Small intestine (tissue), 7 donors: Measurements from ENCODE around the gene MYLK4. TPM values are rescaled to one million over a fixed set of nuclear protein-coding genes. Genes with fewer than 3 reads are reported as not detected.

ENCODE experiments used
- DNase-seq, 2 donors: peaks; one replicate each; pipeline versions ENCODE4 v3.0.0 to v3.0.0-alpha.2; 2013
- FAIRE-seq: peaks from 2 replicates; lab custom pipeline; 2012; peaks lifted over from hg19 to GRCh38; lab: Jason Lieb, UNC
- H3K27ac ChIP-seq, 3 donors: one replicate each; pipeline ENCODE4 v1.5.1; 2013; ENCODE audit warnings: low read length in 2 of 3, mild to moderate bottlenecking in 2 of 3, control low read depth in 1 of 3, inconsistent platforms in 1 of 3, low read depth in 1 of 3, moderate library complexity in 1 of 3
- H3K27me3 ChIP-seq, 3 donors: one replicate each; pipeline ENCODE4 v1.6.1; 2013; ENCODE audit warnings: low read length in 3 of 3, inconsistent platforms in 1 of 3; ENCODE audit not compliant: control insufficient read depth in 3 of 3, insufficient read depth in 3 of 3
- H3K36me3 ChIP-seq, 3 donors: one replicate each; pipeline ENCODE4 v1.6.1; 2013; ENCODE audit warnings: low read length in 3 of 3, inconsistent platforms in 1 of 3, low read depth in 1 of 3, mild to moderate bottlenecking in 1 of 3, moderate library complexity in 1 of 3; ENCODE audit not compliant: control insufficient read depth in 3 of 3, insufficient read depth in 2 of 3
- H3K4me1 ChIP-seq, 3 donors: one replicate each; pipeline ENCODE4 v1.6.1; 2013; ENCODE audit warnings: low read length in 2 of 3, inconsistent platforms in 1 of 3, low read depth in 1 of 3, mild to moderate bottlenecking in 1 of 3, moderate library complexity in 1 of 3; ENCODE audit not compliant: control insufficient read depth in 3 of 3, insufficient read depth in 2 of 3
- H3K4me3 ChIP-seq, 3 donors: one replicate each; pipeline ENCODE4 v1.5.1; 2013; ENCODE audit warnings: low read length in 3 of 3, control low read depth in 1 of 3, inconsistent platforms in 1 of 3, low read depth in 1 of 3, mild to moderate bottlenecking in 1 of 3, moderate library complexity in 1 of 3
- H3K9me3 ChIP-seq, 2 donors: one replicate each; pipeline ENCODE4 v1.6.1; 2013; ENCODE audit warnings: low read depth in 1 of 2, low read length in 1 of 2; ENCODE audit not compliant: control insufficient read depth in 2 of 2, insufficient read depth in 1 of 2
- WGBS, 3 donors: extraction: QIAGEN DNeasy Blood & Tissue Kit; methylation state at CpG; one replicate each; pipeline ENCODE4 v1.1.7; 2013; 5-methylcytosine and 5-hydroxymethylcytosine counted together
- polyA plus RNA-seq, 4 donors: library from polyadenylated mRNA; stranded (reverse) in 3 of 4; unstranded in 1 of 4; fragments of 200-250 nt in 3 of 4; fragments of 120-200 nt in 1 of 4; gene quantifications; one replicate each; pipeline versions ENCODE4 v1.2.1 to v1.2.3, GENCODE V29; 2013
- donor health status: healthy with polysubstance abuse.
- donor health status: control.
- donor health status: control.
- donor health status: Bipolar disorder and iron deficiency.
- donor health status: healthy.

The MYLK4 gene
- polyA plus RNA-seq, 4 donors = under 0.01 to 0.37 (median 0.32) TPM

DNA sequence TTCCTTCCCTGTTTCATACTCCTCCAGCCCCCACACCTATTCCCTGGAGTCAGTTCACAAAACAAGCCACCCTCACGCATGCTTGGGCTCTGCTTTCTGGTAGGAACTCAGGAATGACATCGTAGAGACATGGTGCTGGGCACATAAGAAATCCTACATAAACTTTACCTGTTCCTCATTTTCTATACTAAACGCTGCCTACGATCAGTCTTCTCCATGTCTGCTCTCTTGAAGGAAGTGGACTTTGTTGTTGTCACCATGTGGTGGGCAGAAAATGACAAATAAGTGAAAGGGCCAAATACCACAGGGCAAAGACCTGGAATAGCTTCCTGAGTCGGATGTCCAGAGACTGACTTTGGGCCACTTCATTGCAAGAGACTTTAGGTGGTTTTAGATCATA, 10.1 kb downstream of the MYLK4 start:
- WGBS, 3 donors = 84 to 96% (median 88%) methylated on average over 5 of the region's 5 CpGs
- no peak overlapping the region for H3K27ac ChIP-seq
- no peak for FAIRE-seq
- no peaks in the 10 kb centered on the region for H3K4me1 ChIP-seq
- no peak overlapping the region for H3K4me3 ChIP-seq
- H3K9me3 ChIP-seq = no peaks in the 10 kb centered on the region
- DNase-seq = no peak
- H3K27me3 ChIP-seq = no peaks in the 10 kb centered on the region
- no peaks in the 10 kb centered on the region for H3K36me3 ChIP-seq

DNA sequence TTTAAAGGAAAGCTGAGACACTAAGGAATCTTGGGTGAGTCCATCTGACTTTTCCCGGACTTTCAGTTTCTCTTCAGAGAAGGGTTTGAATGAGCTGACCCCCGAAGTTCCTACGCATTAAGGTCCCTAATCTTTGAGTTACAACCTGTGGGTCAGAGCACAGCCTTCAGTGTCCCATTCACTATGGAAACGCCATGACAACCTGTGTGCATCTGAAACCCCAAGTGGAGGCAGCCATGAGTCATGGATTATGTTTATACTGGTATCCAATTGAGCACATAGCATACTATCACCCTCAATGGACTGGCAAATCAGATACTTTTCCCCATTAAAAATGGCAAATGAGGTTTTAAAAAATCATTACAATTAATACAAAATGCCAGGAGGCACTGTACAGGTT, 11.4 kb downstream of the MYLK4 start:
- Histone ChIP-seq H3K4me1 (no peaks in the 10 kb centered on the region), H3K9me3 (no peaks in the 10 kb centered on the region), H3K4me3 (no peak overlapping the region), H3K27ac (no peak overlapping the region), H3K27me3 (no peaks in the 10 kb centered on the region), H3K36me3 (no peaks in the 10 kb centered on the region)
- DNase-seq (no peak), FAIRE-seq (no peak)
- 73 to 87% (median 80%) methylated on average over 4 of the region's 4 CpGs for WGBS, 3 donors

DNA sequence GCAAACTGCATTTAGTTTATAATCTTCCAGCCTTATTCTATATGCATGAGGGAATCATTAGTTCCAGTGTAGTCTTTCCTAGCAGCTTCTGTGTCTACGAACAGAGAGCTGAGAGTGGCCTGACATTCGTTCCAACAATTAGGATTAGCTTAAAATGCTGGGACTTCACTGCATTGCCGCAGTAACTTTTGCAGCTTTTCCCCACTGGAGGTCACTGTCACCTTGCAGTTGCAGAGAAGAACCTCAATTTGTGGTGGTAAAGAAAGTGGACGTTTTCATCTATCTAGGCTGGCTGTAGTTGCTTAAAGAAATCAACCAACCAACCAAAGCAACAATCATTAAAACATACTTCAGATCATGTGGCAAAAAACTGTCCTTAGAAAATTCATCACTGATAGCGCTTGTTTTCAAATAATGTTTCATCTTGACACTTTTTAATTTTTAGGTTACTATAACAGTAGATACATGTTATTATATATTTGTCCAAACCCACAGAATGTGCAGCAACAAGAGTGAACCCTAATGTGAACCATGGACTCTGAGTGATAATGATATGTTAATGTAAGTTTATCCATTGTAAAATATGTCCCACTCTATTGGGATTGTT, 12.2 kb downstream of the MYLK4 start:
- Histone ChIP-seq H3K4me3 (no peak overlapping the region), H3K4me1 (no peaks in the 10 kb centered on the region), H3K27me3 (no peaks in the 10 kb centered on the region), H3K36me3 (no peaks in the 10 kb centered on the region), H3K9me3 (no peaks in the 10 kb centered on the region), H3K27ac (no peak overlapping the region)
- FAIRE-seq (no peak), DNase-seq (peak; percentile 41 to 59)
- WGBS, 3 donors = 27 to 32% (median 27%) methylated on average over 5 of the region's 5 CpGs

DNA sequence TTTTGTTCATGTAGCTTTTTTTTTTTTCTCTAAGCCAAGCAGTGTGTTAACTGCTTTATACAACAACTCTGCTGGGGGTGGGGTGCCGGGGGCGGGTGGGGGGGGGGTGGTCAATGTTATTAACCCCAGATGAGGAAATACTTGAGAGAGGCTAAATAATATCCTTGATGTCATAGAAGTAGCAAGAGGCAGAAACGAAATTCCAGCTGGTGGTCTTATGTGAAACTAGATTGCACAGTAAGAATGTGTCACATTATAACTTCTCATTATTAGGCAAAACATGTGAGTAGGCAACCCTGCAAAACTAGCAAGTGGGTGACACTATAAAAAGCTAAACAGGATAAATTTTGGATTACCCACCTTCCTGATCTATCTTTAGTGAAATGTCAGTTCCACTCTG, 12.8 kb downstream of the MYLK4 start:
- FAIRE-seq (no peak), DNase-seq (no peak)
- Histone ChIP-seq H3K27me3 (no peaks in the 10 kb centered on the region), H3K4me3 (no peak overlapping the region), H3K9me3 (no peaks in the 10 kb centered on the region), H3K36me3 (no peaks in the 10 kb centered on the region), H3K27ac (no peak overlapping the region), H3K4me1 (no peaks in the 10 kb centered on the region)
- 52 to 58% (median 53%) methylated on average over 3 of the region's 3 CpGs for WGBS, 3 donors

DNA sequence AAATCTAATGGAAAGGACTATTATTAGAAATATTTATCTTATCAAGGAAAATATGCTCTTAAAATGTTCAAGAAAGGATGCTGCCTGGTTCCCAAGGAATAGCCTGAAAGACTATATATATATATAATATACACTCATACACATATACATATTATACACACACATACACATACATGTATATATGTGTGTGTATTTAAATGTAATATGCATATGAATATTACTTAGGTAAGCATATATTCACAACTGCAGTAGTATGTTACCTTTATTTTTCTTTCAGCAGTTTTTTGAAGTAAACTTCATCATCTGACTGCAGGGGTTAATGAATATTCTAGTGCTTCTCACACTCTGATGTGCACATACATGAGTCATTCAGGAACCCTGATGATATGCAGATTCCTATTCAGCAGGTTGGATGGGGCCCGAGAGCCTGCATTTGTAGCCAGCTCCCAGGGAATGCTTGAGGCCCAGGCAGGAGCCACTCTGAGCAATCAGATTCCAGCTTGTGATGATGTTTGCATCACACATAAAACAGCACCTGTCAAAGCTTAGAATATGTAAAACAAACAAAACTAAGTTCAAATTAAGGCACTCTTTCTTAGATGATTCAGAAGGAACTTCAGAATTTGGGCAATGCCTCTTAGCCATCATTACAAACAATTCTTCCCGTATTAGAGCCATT, 16.1 kb downstream of the MYLK4 start:
- H3K27ac ChIP-seq = no peak overlapping the region
- no peaks in the 10 kb centered on the region for H3K9me3 ChIP-seq
- FAIRE-seq (no peak), DNase-seq (no peak)
- no peak overlapping the region for H3K4me3 ChIP-seq
- no peaks in the 10 kb centered on the region for H3K4me1 ChIP-seq
- 78 to 90% (median 87%) methylated on average over 2 of the region's 2 CpGs for WGBS, 3 donors
- H3K27me3 ChIP-seq = no peaks in the 10 kb centered on the region
- H3K36me3 ChIP-seq = no peaks in the 10 kb centered on the region

DNA sequence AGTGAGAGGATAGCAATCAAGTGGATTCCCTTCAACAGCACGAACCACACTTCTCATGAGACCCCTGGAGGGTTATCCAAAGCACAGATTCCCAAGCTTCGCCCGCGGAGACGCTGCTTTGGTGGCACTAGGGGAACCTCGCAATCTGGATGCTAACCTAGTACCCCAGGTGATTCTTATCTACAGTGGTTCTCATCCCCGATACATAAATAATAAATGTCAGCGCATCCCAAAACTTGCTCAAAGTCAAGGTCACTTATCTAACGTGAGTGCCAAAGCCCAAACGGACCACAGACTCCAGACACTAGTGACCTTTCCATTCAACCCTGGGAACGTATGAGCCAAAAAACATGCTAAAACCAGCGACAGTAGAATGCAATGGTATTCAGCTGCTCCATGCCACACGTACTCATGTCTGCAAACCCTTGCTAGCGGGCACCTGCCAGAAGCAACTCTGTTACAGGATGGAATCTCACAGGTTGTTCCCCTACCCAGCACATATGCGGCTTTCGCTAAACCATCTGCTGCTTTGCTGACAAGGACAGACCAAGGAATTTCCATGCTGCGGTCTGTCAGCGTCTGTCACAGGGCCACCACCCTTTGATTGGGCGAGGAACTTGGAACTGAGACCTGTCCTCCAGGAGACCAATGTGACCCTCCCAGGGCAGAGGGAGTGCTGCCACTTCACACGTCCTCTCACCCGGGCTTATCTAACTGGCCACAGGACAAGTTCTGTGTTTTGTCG, 16.8 kb downstream of the MYLK4 start:
- FAIRE-seq = no peak

DNA sequence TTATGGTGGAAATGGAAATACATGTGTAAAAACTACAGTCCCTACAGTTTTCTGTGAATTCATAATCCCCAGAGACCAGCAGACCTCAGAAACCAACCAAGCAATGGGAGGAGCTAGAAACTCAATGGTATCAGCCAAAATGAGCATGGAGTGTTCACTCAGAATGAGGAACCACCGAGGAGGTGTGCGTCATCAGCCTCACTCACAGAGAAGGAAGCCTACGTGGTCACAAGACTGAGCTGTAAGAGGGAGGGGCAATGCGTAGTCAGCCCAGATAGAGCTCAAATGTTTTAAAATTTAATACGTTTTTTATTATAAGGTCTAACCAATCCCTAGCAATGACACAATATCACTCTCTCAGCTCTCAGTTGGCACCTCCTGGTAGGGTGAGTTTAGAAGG, 17.4 kb downstream of the MYLK4 start:
- FAIRE-seq (no peak), DNase-seq (peak in 1 of 2 donors; percentile 3)
- no peaks in the 10 kb centered on the region for H3K4me1 ChIP-seq
- H3K9me3 ChIP-seq = no peaks in the 10 kb centered on the region
- H3K27me3 ChIP-seq = no peaks in the 10 kb centered on the region
- WGBS, 3 donors = 77 to 82% (median 77%) methylated on average over 5 of the region's 5 CpGs
- H3K36me3 ChIP-seq = no peaks in the 10 kb centered on the region
- H3K27ac ChIP-seq = no peak overlapping the region
- no peak overlapping the region for H3K4me3 ChIP-seq

More for the DNA sequence above, 16.8 kb downstream of the MYLK4 start:
- 83 to 89% (median 89%) methylated on average over 22 of the region's 22 CpGs for WGBS, 3 donors
- Histone ChIP-seq H3K36me3 (no peaks in the 10 kb centered on the region), H3K4me3 (no peak overlapping the region), H3K4me1 (no peaks in the 10 kb centered on the region), H3K9me3 (no peaks in the 10 kb centered on the region), H3K27ac (no peak overlapping the region), H3K27me3 (no peaks in the 10 kb centered on the region)
- DNase-seq = no peak

DNA sequence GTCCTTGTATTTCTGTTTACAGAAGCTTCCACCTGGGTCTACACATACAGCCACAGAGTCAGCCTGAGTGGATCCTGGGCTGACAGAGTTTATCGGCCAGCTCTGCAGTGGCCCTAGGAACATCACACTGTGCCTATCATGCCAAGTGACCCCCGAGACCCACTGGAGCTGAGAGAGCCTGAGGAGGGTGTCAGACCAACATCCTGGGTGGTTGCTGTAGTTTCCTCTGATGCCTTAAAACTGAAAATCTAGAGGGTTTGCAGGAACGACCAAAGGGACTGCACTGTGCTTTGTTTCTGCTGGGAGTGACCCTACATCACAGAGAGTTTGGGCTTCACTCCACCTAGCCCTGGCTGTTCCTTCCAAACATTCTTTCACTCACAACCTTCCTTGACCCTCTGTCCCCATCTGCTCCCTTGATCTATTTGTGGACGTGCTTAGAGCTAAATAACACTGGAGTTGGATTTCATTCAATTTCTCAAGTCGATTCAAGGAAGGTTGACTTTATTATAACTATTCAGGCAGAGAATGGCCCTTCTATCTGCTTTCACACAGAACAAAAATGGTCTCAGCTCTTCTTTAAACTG, 18.1 kb downstream of the MYLK4 start:
- Histone ChIP-seq H3K4me1 (no peaks in the 10 kb centered on the region), H3K27ac (no peak overlapping the region), H3K27me3 (no peaks in the 10 kb centered on the region), H3K36me3 (no peaks in the 10 kb centered on the region), H3K4me3 (no peak overlapping the region), H3K9me3 (no peaks in the 10 kb centered on the region)
- DNase-seq (no peak), FAIRE-seq (no peak)
- WGBS, 3 donors = 46 to 53% (median 53%) methylated on average over 5 of the region's 5 CpGs
